ENCODE results near the gene MICALL2.
A peak's percentile ranks its signal among the peaks of the same experiment; 100 is the strongest.

The MICALL2 gene

GRCh38 chr7:1458683-1459511, at the start of gene MICALL2:
Gene MICALL2, minus strand, starts transcription at chr7:1459470. Its CDS starts 144 bp downstream, at chr7:1459326.
- DNase-seq: no peak

GRCh38 chr7:1508277-1508758, 49.0 kb upstream of the MICALL2 start:
- no peak for DNase-seq

DNA sequence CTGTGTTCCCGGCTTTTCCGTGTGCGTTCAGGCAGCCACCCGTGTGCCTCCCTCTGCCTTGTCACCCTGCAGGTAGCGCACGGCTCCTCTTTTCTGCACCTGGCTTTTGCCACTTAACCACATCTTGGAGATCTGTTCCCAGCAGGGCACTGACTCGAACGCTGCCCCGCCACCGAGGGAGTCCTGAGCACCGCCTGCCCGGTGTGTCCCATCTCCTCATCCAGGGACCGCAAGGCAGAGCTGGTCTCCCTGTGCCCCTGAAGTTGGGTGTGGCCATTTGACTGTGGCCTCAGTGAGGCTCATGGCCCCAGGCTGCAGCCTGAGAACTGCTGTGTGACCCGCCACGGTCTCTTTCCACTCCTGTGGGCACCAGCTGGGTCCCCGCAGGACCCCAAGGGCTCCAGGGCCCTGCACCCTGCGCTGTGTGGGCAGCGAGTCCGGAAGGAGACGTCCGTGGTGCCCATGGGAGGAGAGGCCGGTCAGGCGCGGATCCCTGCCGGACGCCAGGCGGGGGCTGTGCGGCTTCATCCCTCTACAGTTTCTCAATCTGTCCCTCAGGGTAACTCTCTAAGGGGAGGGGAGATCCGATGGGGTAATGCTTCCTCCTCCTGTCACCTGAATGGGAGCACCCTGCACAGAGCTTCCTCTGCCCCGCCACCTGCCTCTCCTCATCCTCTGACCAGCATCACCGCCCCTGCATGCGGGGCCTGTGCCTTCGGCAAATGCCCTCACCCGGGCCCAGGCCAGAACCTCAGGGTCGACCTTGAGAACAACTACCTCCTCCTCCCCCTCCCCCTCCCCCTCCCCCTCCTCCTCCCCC, 46.7 kb upstream of the MICALL2 start:
- DNase-seq: peak; percentile 77

DNA sequence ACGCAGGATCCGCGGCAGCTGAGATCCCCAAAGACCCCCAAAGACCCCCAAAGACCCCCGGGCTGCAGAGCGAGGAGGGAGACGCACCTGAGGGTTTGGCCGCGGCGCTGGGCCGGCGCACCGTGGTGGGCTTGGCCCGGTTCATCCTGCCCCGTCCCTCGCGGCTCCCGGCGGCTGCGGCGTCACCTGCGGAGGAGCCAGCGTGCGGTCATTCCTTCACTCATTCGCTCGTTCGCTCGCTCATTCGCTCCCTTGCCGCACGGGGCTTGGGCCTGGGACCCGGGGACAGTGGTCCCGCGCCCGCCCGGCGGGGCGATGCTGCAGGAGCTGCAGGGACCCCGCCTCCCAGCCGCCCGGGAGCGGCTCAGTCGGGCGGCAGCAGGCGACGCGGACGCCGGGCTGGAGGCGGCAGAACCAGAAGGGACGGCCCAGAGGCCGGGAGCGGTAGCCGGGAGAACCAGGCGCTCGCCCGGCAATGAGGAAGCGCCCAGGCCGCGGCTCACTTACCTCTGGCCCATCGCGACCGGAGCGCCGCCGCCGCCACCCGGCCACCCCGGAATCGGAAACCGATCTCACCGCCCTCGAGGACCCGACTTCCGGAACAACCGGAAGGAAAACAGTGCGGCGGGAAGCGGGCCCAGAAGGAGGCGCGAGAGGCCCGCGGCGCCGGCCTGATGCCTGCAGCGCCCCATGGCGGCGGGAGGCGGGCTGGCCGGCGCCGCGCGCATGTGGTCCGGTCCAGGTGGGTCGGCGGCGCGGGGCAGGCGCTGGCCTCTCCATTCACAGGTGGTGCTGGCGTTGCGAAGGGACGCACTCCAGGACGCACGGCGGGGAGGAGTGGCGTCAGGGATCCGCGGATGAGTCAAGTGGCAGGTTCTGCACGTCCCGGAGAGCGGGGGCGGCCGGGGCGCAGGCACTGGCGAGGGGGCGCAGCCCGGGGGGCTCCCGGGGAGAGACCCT, 44.8 kb upstream of the MICALL2 start, which contains the start of gene INTS1:
INTS1 (minus strand) TSS at position 574 of the 960 bp plus-strand sequence; CDS start at position 145, 429 bp downstream.
- peak; percentile 97 for DNase-seq

DNA sequence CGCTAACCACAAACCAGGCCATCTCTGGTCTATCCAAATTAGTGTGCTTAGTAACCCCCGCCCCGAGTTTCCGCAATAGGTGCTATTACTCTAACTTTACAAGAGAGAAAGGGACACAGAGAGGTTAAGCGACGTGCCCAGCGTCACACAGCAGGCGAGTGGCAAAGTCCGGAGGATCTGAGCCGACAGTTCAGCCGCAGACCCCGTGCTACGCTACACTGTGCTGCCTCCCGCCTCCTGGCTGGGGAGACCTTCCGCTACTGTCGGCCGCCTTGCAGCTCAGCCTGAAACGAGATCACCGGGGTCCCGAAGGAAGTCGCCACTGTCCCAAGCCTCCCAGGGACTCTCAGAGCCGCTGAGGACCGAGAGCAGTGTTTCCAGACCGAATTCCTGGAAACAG, 44.1 kb upstream of the MICALL2 start:
- no peak for DNase-seq

- DNase-seq: no peak
These were observed 43.6 kb upstream of the MICALL2 start for GRCh38 chr7:1502845-1503244.

DNA sequence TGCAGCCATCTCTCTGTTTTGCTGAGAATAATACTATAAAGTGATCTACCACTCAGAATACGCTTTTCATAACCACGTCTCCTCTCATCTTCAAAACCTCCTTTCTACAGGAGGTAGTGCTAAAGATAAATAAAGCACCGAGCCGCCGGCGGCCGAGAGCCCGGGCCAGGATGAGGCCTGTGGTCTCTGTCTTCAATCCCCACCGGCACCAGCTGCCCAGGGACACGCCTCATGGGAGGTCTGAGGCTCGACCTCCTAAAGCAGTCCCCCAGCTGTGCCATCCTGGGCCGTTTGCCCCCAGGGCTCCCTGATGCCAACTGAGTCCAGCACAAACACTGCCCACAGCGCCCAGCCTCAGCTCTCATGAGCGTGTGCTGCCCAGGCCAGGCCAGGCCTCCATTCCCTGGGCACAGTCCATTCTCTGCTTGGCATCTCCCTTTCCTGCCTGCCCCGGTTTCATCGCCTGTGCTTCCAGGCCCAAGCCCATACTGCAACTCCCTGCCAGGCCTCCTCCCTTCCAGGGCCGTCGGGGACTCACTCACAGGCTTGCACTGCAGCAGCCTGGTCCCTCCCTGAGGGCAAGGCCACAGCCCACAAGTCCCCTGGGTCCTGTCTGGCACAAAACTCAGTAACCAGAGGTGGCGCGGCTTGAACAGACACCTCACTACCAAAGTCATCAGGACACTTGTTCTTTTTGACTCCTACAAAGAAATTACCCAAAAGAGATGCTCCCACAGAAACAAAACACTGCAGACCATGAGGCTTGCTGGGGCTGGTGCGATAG, 42.4 kb upstream of the MICALL2 start:
- DNase-seq: no peak

GRCh38 chr7:1500064-1500807, 41.0 kb upstream of the MICALL2 start:
- no peak for DNase-seq

GRCh38 chr7:1499367-1500029, 40.2 kb upstream of the MICALL2 start:
- no peak for DNase-seq

DNA sequence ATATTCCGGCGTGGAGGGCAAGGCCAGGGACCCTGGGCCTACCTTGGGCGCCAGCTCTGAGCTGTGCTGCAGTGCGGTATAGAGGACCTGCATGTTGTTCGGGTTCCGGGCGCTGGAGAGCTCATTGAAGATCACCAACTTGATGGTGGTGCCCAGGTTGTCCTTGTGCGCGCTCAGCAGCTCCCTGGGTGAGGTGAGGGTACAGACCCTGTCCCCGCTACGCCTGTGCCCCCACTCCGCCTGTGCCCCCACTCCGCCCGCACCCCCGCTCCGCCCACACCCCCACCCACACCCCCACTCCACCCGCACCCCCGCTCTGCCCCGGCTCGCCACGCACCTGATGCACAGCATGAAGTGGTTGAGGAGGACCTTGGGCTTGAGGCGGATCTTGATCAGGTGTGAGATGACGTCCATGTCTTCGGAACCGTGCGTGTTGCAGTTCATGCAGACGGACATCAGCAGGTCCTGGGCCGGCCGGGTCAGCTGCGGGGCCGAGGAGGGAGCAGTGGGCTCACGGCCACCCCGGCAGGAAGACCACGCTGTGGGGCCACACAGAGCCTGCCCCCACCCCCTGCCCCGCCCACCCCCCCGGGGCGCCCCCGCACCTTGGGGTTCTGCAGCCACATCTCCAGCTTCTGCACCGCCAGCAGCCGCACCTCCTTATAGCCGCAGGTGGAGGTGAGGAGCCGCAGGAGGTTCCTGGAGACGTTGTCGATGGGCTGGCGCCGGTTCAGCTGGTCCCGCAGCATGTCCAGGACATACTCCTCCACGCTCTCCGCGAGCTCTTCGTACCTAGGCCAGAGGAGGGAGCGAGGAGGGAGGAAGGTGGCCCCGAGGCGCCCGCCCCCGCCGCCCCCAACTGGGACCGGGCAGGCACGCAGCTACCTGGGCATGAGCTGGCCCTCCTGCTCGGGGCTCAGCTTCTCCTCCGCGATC, 39.4 kb upstream of the MICALL2 start:
- no peak for DNase-seq

DNA sequence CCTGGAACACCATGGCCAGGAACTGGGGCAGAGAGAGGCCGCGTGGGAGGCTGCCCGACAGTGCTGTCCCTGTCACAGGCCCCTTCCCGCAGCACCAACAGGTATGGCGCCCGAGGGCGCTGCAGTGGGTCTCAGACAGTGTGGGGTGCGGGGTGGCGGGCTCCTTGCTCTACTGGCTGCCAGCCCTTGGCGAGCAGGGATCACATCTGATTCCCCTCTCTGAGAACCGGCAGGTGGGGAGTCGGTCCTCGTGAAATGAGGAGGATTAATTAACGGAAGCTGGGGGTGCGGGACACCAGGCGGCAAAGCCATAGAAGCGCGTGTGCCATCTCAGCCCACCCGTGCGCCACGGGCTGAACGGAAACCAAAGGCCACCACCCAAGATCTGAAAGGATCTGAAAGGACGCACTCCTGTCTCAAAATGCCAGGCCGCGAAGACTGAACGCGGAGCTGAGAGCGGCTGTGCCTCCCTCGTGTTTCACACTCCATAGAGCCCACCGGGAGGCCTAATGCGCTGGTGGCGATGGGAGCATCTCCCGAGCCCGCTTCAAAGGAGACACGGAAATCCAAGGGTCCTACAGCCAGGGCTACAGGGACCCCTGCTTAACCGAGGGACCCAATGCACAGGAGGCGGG, 38.1 kb upstream of the MICALL2 start:
- DNase-seq: no peak

DNA sequence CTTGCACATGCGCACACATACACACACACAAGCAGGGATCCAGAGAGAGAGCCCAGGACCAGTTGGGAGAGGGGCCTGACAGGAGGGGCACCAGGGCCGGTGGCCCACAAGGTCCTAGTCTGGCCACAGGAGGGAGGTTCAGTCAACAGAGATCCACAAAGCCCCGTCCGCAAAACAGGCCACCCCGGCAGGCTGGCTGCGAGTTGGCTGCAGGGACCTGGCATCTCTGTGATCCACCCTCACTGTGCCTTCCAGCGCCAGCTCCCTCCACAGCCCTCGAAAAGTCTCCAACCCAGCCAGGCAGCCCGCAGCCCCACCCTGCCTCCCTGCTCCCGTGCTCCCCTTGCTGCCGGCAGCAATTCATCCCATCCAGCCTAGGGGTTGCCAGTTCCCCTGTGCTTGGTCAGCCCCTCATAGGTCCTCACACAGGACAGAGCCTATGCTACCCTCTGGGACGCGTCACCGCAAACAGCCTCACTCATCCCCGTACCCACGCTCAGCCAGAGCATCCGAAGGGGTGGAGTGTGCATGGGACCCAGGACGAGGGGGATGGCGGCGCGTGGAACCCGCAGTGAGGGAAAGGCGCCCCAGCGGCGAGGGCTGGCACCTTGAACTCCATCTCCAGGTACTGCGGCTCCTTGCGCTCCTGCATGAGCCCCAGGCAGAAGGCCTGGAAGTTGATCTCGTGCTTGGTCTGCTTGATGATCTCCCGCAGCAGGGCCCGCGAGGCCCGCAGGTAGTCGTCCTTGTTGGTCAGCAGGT, 37.4 kb upstream of the MICALL2 start:
- DNase-seq: no peak

DNA sequence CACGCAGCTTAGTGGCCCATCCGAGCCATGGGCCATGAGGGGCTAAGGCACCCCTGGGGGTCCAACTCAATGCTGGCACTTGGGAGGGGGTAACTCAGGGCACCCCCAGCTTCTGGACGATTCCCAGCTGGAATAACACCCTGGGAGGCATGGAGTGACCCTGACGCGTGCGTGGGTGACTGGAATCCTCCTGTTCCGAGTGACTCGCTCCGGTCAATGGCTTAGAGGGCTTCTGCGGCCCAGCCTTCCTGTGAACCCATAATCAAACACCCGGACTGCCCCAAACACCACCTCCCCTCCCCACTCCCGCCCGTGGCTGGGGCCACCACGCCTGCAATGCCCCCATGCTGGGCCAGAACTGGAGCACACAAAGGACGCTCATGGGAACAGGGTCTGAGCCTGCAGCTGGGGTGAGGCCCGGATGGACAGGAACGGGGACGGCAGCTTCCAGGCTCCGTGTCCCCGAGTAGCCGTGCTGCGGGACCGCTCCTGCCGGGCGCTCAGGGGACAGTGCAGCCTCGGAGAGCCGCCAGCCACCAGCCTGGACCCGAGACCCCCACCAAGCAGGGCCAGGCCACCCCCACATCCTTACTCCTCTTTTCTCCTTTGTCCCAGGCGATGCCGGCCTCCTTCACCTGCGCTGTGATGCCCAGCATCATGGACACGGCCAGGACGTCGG, 36.4 kb upstream of the MICALL2 start:
- no peak for DNase-seq

DNA sequence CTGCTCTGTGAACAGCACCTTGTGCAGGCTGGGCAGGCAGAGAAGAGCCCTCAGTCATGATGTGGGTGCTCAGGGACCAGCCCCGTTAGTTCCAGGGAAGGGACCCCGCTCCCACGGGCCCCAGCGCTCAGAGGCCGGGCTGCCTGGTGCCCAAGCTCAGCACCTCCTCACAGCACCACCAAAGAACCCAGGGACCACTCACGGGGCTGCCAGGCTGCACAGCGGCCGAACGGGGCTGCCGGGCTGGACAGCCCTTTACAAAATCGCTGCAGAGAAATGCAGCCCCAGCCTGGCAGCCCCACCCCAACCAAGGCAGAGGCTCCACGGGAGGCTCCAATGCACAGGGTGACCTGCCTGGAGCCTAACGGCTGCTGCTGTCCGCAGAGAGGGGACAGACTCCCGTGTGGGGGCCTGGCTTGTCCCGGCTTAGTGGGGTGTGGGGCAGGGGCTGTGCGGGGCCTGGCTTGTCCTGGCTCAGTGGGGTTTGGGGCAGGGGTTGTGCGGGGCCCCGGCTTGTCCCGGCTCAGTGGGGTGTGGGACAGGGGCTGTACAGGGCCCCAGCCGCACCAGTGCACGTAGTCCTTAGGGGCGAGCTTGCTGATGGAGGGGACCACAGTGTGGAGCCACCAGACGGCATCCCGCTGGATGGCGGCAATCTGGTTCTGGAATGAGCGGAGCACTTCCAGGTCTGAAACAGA, 35.7 kb upstream of the MICALL2 start:
- no peak for DNase-seq

DNA sequence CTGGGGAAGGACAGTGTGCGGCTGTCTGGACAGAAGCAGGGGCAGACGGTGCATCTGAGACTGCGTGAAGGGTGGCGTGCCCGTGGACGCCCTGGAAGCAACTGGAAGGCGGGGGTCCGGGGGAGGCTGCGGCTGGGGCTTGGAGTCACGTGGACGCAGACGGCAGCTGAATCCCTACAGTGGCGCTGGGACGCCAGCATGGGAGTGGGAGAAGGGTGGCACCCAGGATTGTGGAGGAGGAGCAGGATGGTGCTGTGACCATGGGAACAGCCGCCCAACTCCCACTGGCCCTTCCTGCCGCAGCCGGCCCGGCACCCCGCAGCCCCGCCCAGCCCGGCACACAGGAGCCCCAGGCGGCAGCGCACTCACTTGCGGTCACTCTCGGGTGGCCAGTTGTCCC, 35.2 kb upstream of the MICALL2 start:
- DNase-seq: no peak

DNA sequence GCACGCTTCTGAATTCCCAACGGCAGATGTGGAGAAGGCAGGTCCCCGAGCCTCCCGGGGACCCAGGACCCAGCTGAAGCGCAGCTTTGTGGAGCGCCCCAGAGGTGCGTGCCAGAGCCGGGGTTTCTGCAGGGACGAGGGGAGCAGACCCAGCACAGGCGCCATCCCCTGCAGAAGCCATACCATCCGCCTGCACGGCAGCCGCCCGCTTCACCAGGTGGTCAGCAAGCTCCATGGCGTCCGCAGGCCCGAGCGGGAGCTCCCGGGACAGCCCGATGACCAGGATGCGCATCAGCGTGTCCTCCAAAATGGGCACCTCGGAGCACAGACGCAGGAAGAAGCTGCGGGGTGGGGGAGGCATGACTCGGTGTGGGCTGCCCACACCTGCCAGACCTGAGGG, 34.3 kb upstream of the MICALL2 start:
- no peak for DNase-seq

DNA sequence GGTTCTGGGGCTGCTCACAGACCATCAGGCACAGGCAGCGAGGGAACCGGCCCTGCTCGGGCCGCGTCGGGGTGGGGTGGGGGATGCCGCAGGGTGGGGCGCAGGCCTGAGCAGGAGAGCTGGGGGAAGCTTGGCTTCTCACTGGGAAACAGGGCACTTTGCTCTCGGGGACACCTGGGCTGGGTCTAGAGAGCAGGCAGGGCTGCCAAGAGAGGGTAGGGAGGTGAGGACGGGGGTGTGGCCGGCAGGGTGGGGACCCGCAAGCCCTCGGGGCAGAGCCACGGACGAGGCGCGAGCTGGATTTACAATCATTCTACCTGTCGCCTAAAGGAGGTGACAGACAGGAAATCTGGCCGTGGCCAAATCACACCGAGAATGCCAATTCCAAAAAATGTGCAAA, 33.9 kb upstream of the MICALL2 start:
- DNase-seq: no peak
